Endothelial cell of hepatic sinusoid (primary cell): ENCODE measurements around the gene PLD2.

ENCODE experiments used
- in situ Hi-C: cut with HindIII; loops from 2 replicates; pipeline ENCODE4 v1.10.0; 2017; ENCODE audit warnings: low sequenced_read_pairs

PLD2 gene

DNA sequence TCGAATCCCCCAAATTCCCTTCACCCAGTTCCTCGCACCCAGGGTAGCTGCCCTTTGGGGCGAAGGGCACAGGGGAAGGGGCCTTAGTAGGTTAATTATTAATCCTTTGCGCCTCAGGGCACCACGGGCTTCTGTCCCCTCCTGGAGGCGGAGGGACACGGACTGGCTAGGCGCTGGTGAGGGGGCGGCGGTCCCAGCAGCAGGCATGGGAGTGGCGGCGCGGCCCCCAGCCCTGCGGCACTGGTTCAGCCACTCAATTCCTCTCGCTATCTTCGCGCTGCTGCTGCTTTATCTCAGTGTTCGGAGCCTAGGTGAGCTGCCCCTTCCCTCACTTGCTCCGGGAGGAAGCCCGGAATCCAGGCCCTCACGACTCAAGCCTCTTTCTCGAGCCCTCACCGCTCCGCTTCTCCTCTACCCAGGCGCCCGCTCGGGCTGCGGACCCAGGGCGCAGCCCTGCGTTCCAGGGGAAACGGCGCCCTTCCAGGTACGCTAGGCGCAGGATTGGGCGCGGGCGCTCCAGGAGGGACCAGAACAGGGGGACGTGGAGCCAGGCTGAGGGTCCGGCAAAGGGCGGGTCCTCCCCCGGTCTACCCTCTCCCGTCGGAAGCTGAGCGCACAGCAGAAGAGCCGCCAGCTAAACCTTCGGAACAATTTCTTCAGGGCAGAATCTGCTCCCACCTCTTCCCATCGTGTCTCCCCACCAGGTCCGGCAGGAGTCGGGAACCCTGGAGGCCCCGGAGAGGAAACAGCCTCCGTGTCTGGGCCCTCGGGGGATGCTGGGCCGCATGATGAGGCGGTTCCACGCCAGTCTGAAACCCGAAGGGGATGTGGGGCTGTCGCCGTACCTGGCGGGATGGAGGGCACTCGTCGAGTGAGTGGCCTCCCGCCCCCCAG, 17.9 kb upstream of the PLD2 start, which contains the start of gene GLTPD2:
Gene GLTPD2 (plus strand): TSS at position 158 of the 894 bp plus-strand sequence. CDS start 48 bp downstream, at position 206.
- in situ Hi-C loops: loop anchor here (5.0 kb wide), 1 partner anchor 62 kb away; no protein-coding TSS in a partner anchor

DNA sequence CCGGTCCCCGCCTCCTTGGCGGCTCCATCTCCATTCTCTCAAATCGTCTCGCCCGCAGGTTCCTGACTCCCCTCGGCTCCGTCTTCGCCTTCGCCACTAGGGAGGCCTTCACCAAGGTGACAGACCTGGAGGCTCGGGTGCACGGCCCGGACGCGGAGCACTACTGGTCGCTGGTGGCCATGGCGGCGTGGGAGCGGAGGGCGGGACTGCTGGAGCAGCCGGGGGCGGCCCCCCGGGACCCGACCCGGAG, 17.3 kb upstream of the PLD2 start:
- in situ Hi-C loops: loop anchor here (5.0 kb wide), 1 partner anchor 62 kb away; no protein-coding TSS in a partner anchor

- in situ Hi-C loops: loop anchor here (5.0 kb wide), 1 partner anchor 63 kb away; no protein-coding TSS in a partner anchor
Observed at GRCh38 chr17:4789951-4790704, 16.8 kb upstream of the PLD2 start.

- in situ Hi-C loops: no loop called here
Observed at GRCh38 chr17:4790705-4791088, 16.3 kb upstream of the PLD2 start.

DNA sequence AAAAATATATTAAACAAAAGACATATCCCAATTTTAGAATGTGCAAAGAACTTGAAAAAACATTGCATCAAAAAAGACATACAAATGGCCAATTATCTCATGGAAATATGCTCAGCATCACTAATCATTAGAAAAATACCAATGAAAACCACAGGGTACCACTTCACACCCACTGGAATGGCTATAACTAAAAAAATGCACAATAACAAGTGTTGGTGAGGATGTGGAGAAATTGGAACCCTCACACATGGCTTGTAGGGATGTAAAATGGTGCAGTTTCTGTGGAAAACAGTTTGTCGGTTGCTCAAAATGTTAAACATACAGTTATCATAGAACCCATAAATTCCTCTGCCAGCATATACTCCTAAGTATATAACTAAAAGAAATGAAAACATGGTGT, 11.8 kb upstream of the PLD2 start:
- in situ Hi-C loops: no loop called here

- in situ Hi-C loops: no loop called here
Observed at GRCh38 chr17:4796552-4796920, 10.4 kb upstream of the PLD2 start.

GRCh38 chr17:4800462-4801196, 6.3 kb upstream of the PLD2 start:
- in situ Hi-C loops: loop anchor here (5.0 kb wide), 1 partner anchor 37 kb away; no protein-coding TSS in a partner anchor

GRCh38 chr17:4802228-4802627, 4.7 kb upstream of the PLD2 start, which contains the start of gene C17orf114:
Gene C17orf114 (minus strand): TSS chr17:4802328.
- in situ Hi-C loops: loop anchor here (5.0 kb wide), 1 partner anchor 35 kb away; no protein-coding TSS in a partner anchor

GRCh38 chr17:4806456-4806776, 536 bp upstream of the PLD2 start:
- in situ Hi-C loops: no loop called here

- in situ Hi-C loops: no loop called here
Observed at GRCh38 chr17:4807605-4808377, 839 bp downstream of the PLD2 start.

GRCh38 chr17:4808378-4808767, 1.4 kb downstream of the PLD2 start:
- in situ Hi-C loops: no loop called here

GRCh38 chr17:4810696-4811290, 3.8 kb downstream of the PLD2 start:
- in situ Hi-C loops: no loop called here

DNA sequence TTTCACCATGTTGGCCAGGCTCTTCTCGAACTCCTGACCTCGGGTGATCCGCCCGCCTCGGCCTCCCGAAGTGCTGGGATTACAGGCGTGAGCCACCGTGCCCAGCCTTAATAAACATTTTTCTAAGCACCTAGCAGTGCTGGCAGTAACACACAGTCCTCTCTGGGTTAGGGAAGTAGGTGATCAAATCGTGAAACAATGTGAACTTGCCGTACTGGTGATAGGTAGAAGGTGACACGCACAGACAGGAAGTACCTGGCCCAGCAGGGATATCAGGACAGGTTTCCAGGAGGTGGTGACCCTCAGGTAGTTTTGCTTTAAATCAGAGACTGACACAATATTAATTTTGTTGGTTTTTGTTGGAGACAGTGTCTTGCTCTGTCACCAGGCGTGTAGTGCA, 4.5 kb downstream of the PLD2 start:
- in situ Hi-C loops: no loop called here

DNA sequence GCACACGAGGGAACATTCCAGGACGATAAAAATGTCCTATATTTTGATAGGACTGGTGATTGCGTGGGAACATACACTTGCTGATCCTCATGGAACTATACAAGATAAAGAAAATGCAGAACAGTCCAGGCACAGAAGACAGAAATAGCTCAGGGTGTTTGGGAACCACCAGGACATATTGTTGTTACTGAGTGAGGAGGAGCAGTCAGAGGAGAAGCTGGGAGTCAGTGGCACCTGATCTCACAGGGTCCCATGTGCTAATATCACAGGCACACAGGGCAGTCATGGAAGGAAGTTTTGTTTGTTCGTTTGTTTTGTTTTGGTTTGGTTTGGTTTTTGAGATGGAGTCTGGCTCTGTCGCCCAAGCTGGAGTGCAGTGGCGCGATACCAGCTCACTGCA, 5.7 kb downstream of the PLD2 start:
- in situ Hi-C loops: no loop called here

DNA sequence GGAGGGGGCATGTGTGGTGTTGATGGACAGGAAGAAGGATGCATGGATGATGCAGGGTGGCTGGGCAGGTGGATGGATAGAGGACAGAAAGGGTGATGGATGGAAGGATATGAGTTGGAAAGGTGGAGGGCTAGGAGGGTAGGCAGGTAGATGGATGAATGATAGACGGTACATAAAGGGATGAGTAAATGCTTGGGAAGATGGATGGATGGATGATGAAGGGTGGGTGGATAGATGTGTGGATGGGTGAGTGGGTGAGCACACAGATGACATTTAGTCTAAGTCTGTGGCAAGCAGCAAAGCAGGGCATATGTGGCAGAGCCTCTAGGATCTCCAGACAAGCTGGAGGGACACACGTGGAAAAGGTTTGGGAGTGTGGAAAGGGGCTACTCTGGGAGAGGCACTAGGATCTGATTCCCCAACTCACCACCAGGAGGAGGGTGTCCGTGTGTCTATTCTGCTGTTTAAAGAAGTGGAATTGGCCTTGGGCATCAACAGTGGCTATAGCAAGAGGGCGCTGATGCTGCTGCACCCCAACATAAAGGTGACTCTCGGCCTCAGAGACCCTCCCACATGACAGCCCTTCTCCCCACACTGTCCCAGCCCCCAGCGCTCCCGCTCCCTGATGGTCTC, 8.2 kb downstream of the PLD2 start:
- in situ Hi-C loops: no loop called here

DNA sequence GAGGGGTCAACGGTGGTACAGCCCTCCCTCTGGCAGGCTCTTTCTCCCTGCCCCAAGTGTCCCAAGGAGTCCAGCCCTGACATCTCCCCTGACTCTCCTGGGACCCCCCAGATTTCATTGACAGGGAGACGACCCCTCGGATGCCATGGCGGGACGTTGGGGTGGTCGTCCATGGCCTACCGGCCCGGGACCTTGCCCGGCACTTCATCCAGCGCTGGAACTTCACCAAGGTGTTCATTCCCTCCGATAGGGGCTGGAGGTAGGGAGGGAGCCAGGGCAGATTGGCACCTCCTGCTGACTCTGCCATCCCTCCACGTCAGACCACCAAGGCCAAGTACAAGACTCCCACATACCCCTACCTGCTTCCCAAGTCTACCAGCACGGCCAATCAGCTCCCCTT, 9.9 kb downstream of the PLD2 start:
- in situ Hi-C loops: no loop called here

GRCh38 chr17:4818276-4818675, 11.3 kb downstream of the PLD2 start:
- in situ Hi-C loops: no loop called here

DNA sequence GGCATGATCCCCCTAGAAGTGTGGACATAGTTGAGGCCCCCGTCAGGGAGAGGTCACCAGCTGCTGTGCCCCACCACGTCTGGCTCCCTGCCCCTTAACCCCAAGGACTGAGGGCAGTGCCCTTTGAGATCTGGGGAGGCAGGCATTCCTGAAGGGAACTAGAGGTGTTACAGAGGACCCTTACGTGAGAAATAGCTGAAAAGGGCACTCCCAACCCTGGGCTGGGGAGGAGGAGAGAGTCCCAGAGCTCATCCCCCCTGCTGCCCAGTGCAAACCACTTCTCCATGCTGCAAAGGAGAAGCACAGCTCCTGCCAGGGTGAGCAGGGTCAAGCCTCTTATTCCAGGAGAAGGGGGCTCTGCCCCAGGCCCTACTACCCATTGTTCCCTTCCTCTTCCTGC, 15.9 kb downstream of the PLD2 start:
- in situ Hi-C loops: no loop called here

DNA sequence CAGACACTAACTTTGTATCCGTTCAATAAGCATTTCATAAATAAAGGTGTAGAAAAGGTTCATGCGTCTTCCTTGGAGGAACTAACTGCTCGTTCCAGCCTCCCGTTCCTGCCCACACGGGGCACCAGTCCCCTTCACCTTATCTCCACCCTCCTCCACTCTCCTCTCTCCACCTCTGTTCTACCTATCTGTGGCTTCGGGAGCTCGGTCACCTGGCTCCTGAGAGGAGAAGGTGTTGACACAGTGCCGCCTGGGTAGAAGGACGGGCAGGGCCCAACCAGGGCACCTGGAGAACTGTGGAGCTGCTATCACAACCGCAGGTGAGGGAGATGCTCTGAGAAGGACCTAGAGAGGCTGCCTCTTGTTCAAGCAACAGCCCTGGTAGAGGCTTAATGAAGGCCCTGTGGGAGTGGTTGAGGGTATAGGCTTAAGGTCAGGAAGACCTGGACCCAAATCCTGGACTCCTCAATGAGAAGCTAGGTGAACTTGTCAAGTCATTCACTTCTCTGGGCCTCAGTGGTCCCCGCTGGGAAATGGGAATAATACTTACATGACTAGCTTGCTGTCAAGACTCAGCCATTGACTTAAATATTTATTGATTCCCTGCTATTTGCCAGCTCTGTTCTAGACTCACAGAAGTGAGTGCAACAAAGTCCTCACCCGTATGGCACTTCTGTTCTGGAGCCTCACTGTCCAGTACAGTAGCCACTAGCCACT, 16.6 kb downstream of the PLD2 start:
- in situ Hi-C loops: no loop called here
